Hematopoietic multipotent progenitor cell treated with erythropoietin and hydrocortisone succinate and interleukin-3 and kit ligand, for 4 days (in vitro differentiated cells): Measurements from ENCODE around the gene TIGD4.
"Not testable (repeated sequence)": the region's sequence is repeated elsewhere in the genome, so short reads cannot be mapped to it uniquely, and the experiment has no call there.

Experiments
- DNase-seq: peaks from one replicate; pipeline ENCODE4 v3.0.0-alpha.2; 2015

TIGD4 gene

DNA sequence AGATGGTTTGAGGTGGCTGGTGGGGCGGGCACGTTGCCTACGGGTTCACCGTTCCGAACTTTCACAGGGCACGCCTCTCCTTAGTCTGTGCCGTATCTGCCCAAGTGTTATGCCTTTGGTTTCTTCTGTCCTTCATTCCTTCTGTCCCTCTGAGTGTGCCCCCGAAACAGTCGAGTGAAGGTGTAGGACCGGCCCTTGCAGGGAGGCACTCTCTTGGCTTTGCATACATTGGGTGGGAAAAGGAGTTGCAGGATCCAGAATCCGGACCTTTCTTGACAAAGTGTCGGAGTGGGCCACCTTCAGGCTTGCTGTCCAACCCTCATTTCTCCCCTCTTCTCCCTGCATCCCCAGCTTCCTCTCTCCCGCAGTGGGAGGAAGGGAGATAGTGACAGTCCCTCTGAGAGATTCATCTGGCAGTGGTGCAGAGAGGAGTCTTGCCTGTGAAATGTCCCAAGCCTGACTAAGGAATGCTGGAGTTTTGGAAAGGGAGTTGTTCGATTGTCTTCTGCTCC lies 793 bp upstream of the TIGD4 start:
- DNase-seq: no peak

DNA sequence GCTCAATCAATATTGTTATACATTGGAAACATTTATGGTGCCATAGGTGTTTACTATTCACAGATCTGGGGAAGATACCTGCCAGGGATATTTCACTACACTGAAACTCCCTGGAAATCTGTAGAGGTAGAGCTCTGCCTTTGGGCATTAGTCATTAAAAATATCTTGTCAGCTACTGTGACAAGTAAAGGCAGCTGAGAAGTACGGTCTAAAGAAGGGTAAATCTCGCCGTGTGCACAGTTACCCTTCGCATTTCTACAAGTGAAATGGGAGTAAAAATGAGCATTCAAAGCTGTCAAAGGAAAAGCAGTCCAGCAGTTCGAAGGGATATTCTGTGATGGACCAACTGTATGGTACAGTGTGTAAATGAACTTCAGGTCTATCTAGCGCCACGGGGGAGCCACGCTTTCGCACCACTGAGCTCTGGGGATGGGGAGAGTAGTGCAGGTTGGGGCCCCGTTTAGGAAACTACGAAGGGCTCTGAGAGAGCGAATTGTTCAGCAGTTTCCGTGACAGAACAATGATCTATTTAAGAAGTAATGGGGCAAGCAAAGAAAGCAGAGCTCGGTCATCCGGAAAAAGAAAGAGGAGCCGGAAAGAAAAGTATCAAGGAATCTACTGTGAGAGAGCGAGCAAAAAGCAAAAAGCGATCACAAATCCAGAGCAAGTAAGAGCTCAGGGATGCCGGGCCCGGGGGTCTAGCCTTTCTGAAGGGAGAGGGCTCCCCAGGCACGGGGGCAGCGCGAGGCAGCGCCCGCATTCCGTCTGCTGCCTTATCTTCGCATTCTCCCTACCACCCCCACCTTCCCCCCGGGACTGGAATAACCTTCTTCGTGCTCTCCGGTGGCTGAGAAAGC lies 646 bp downstream of the TIGD4 start:
- peak; percentile 57 for DNase-seq

DNA sequence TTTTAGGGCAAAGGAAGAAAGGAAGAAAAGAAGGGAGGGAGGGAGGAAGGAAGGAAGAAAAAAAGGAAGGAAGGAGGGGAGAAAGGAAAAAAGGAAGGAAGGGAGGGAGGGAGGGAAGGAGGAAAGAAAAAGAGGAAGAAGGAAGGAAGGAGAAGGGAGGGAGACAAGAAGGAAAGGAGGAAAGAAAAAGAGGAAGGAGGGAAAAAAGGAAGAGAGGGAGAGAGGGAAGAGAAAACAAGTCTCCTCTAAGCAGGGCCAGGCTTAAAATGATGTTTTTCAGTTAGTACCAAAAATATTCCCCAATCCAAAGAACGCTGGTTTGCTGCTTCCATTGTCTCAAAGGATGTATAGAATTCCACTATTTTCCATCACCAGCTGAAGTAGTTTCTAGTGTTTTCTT lies 2.0 kb downstream of the TIGD4 start:
- DNase-seq: no peak

DNA sequence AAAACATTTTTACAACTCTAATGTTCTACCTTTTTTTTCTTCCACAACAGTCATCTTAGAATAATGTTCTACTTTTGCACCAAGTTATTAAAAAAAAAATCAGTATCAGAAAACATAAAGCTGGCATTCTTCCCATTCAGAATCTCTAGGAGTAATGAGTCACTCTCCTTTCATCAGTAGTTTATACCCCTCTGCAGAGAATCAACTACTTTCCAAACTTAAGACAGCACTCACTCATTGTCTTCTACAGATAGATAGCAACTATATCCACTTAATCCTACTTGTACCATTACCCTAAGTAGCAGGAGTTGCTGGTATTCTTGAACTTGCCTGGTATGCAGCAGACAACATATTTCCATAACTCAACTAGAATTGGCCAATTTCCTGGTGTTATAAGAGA lies 3.2 kb downstream of the TIGD4 start:
- no peak for DNase-seq

DNA sequence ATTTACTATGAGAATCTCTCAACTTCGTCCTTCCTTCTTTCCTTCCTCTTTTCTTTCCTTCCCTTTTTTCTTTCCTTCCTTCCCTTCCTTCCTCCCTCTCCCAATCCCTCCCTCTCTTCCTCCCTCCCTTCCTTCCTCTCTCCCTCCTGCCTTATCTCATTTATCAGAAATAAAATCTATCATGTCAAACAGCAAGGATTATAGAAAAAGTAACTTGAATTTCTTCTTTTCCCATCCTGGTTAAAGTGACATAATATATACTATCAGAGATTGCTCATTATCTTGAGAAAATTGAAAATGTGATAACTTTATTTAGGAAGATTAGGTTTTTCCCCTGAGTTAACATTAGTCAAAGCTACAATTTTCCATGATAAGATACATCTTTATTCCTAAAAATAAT lies 5.6 kb downstream of the TIGD4 start:
- no peak for DNase-seq

DNA sequence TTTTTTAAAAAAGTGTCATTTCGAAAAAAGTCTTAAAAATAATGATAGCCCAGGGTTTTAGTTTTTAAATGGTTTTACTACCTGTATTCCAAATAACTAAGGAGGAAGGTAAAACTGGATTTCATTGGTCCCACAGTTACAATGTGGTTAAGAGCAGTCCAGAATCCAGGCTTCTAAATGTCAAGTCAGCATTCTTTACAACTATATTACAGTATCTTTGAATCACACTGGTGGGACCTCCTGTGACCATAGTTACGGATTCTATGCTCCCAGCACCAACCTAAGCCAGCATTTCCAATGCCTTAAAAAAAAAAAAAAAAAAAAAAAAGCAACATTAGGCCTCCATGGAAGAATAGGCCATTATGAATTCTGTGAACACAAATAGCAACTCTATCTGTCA lies 6.2 kb downstream of the TIGD4 start:
- DNase-seq: no peak

DNA sequence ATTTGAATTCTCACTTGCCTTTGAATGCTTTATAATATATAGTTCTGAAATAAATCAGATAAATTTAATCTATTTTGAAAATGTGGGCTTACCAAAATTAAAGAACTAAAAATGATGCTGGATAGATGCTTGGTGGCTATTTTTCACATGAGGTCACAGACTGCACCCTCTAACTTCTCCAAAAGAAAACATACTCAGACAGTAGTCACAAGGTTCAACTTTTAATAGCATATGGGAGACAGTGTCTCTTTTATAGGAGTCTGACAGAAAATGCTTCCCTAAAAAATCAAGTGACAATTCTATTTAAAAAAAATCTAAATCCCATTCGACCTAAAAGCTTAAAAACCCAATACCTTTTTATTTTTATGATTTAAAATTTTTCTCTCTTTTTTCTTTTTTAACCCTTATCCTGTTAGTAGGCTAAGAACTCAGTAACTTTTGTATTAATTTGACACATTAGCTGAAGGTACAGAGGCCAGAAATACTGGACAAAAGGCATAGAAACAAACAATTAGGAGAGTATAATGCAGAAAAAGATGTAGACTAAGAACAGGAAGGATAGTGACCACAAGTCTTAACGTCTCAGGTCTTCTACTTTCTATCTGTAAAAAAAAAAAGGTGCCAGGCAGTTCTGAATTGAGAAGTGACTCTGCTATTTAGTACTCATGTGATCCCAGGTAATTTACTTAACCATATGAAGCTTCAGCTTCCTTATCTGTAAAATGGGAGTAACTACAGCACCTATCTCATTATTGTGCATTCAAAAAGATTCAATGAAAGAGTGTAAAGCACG lies 7.6 kb downstream of the TIGD4 start:
- peak; percentile 16 for DNase-seq

DNA sequence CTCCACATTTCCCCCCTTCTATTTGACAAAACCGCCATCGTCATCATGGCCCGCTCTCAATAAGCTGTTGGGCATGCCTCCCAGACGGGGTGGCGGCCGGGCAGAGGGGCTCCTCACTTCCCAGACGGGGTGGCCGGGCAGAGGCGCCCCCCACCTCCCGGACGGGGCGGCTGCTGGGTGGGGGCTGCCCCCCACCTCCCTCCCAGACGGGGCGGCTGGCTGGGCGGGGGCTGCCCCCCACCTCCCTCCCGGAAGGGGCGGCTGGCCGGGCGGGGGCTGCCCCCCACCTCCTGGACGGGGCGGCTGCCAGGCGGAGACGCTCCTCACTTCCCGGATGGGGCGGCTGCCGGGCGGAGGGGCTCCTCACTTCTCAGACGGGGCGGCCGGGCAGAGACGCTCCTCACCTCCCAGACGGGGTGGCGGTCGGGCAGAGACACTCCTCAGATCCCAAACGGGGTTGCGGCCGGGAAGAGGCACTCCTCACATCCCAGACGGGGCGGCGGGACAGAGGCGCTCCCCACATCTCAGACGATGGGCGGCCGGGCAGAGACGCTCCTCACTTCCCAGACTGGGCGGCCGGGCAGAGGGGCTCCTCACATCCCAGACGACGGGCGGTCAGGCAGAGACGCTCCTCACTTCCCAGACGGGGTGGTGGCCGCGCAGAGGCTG lies 14.3 kb downstream of the TIGD4 start:
- DNase-seq: not testable (repeated sequence)

DNA sequence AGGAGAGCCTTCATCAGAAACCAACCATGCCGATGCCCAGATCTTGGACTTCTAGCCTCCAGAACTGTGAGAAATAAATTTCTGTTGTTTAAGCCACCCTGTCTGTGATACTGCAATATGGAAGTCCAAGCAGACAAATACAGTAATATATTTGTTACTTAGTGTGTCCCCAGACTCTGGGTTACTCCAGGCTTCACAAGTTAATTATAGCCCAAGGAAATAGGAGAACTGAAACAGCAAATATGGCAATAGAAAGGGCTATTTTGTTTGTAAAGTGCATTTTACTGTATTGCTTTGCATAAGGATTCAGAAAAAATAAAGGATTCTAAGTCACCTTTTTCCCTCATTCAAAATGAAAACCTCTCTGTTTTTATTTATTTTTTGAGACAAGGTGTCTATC lies 15.7 kb downstream of the TIGD4 start:
- no peak for DNase-seq

DNA sequence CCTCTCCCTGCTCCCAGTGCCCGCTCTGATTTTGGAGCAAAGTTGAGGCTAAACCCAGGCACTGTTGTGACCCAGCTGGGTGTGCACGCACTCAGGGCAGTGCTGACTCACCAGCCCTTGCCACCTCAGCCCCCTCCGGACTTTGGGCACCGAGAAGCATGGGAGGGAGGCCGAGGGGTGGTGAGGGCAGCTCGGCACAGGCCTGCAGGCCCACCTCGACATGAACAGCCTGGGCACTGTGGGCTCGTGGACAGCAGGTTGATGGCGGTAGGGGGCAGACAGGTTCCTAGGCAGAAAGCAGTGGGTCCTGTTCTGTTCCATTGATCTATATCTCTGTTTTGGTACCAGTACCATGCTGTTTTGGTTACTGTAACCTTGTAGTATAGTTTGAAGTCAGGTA lies 30.9 kb downstream of the TIGD4 start:
- DNase-seq: no peak

DNA sequence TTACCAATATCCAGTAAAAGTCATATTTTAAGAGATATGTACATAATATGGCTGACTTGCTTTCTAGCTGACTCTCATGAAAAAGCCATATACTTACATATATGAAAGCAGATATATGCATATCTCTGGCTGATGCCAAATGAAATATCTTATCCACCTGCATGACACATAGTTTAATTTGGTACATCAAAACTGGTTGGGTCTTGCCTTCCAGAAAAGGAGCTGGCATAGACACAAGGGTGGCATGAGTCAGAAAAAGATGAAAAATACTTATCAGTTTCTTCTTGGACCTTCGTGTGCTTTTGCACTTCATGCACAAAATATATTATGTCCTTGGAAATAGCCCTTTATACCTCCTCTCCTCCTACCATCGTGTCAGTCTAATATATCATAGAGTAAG lies 32.1 kb downstream of the TIGD4 start:
- DNase-seq: no peak

DNA sequence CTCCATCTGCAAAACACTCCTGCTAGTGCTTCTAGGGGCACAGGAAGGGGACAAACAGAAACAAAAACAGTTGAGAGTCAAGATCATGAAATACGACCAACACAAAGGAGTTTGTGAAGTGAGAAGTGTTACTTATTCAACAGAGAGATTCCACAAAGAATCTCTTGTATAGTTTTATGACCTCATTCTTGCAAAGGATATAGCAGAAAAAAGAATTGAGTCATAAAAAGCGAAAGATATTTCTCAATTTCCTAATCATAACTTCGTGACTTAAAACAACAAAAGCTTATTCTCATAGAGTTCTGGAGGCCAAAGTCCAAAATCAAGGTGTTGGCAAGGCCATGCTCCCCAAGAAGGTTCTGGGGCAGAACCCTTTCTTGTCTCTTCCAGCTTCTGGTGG lies 40.7 kb downstream of the TIGD4 start:
- DNase-seq: no peak

DNA sequence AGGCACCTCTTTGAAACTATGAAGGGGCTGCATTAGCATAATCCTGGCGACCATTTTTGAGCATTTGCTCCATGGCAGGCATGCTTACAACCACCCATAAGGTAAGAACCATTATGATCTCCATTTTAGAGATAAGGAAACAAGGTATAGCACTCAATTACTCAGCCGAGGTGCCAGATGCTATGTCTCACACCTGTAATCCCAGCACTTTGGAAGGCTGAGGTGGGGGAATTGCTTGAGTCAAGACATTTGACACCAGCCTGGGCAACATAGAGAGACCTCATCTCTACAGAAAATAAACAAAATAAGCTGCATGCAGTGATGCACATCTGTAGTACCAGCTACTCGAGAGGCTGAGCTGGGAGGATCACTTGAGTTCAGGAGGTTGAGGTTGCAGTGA lies 43.6 kb downstream of the TIGD4 start:
- no peak for DNase-seq

DNA sequence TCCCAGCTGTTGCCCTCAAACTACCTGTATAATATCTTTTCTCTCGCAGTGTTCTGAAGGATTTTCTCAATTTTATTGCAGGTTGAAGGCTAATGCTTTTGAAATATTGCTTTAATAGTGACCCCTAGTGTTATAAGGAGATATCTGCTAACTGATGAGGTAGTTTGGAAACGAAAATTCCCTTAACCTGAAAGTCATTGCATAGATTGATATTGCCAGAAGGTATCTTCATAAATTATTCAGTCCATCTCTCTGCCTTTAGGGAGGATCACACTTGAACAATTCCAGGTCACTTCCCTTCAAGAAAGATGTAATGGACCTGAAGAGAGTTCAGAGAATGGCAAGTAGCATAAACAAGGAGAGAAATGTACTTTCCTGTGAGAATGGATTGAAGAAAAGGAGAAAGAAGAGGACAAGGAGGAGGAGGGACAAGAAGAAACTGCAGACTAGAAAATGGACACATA lies 44.1 kb downstream of the TIGD4 start:
- DNase-seq: peak; percentile 71

DNA sequence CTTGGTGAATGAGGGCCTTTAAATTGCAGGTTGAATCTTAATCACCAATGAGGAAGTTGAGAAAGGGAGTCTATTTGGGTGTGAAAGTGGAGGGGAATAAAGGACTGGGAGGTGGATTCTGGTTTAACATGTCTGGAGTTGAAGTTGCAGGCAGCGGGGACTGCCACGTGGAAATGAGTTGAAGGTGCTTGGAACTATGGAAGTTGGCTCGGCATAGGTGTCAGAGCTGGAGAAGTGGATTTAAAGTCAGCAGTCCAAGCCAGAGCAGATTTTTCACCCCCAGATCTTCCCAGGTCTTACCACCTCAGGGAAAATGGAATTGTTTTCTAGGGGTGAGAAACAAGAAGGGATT lies 44.9 kb downstream of the TIGD4 start:
- DNase-seq: peak; percentile 12

DNA sequence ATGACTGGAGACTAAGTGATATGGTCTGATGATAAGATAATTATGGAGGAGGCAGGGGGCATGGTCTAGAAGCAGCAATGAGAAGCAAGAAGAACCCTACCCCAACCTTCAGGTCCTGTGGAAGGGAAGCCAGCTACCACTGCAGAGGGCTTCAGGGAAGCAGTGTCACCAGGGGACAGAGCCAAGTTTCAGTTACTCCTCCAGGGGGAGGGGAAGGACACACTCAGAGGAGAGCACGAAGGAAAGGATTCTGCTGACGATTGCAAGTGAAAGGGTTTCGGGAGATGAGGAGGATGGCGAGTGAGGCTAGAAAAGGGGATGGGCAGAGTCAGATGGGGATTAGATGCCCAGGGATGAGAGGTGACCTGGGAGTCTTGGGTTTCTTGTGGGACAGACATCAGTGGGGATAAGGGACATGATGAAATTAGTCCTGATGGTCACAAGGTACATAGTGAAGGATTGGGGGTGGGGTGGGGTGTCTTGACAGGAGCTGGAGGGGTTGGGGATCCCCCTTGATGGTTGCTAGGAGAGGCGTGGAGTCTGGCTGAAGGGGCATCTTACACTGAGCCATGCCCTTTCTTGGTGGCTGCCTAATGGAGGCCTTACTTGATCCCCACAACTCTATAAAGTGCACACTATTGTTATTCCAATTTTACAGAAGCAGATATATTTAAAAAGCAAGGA lies 45.4 kb downstream of the TIGD4 start:
- DNase-seq: no peak

DNA sequence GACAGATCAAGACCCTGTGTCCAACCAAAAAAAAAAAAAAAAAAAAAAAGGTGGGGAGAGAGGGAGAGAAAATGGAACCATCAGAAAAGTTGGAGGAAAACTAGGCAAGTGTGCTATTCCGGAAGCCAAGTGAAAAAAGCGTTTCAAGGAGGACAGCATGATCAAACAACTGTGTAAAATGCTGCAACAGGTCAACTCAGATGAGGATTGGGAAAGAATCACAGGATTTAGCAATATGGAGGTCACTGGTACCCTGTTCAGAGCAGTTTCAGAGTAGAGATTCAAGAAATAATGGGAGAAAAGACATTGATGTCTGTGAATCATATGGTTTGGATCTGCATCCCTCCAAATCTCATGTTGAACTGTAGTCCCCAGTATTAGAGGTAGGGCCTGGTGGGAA lies 47.5 kb downstream of the TIGD4 start:
- no peak for DNase-seq

DNA sequence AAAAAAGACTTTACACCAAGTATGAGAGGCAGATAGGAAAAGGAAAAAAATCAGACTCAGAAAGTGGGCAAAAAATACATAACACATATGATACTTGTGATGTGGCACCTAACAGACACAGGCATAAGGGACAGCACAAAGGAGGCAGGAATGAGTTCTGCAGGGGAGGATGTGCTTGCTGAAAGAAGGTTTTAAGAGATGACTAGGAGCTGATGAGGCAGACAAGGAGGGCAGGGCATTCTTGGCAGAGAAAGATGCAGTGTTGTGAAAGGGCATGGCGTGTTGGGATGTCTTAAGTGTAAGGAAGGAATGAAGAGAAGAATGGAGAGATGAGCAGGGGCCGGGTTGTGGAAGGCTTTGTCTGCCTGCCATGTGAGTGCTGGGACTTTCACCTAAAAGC lies 50.1 kb downstream of the TIGD4 start:
- DNase-seq: no peak

DNA sequence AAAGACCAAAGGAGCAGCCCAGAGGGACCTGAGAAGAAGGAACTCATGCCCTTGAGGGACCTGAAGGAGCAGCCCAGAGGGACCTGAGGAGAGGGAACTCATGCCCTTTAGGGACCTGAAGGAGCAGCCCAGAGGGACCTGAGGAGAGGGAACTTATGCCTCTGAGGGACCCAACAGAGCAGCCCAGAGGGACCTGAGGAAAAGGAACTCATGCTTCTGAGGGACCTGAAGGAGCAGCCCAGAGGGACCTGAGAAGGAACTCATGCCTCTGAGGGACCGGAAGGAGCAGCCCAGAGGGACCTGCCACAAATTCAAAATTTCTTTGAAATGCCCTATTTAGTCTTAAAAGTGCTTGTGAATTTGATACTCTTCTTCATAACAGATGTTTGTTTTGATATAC lies 51.2 kb downstream of the TIGD4 start:
- DNase-seq: no peak

DNA sequence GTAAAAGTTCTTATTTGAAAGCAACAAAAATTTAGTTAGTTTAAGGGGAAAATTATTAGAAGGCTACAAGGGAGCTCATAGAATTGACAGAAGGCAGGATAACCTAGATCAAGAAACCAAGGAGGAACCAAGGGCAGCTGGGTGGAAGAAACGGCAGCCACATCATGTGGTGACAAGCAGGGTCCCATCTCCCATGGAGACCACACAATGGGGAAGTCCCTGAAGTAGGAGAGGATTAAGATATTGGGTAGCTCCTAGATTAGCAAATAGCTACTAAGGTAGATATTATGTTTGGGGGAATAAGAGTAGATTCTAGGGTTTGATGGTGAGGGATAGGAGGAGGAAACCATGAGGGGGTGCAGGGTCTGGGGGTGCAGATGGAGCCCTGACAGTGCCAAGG lies 51.7 kb downstream of the TIGD4 start:
- peak; percentile 56 for DNase-seq

DNA sequence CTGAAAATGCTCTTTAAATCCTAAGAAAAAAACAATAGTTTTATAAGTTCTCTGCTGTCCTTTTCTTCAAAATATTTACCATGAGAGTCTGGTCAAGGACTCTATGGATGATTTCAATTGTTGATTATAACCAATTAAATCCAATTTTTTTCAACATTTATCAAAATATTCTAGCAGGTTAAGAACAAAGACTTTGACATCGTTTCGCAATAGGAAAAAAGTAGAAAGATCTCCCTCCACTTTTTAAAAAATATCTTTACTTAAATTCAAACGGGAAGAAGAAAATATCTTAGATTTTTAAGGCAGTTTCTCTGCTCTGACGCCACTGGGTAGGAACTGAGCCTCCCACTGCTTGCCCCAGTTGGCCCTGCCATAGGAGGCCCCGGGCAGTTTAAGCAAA lies 55.0 kb downstream of the TIGD4 start:
- DNase-seq: no peak

DNA sequence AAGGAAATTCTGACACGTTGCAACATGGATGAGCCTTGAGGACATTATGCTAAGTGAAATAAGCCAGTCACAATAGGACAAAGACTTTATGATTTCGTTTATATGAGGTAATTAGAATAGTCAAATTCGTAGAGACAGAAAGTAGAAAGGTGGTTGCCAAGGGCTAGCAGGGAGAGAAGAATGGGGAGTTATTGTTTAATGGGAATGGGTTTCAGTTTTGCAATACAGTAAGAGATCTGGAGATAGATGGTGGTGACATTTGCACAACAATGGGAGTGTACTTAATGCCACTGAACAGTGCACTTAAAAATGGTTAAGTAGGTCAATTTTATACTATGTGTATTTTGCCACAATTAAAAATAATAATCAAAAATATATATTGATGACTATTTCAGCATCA lies 56.3 kb downstream of the TIGD4 start:
- peak; percentile 12 for DNase-seq
